NCI-H345 treated with DMSO at 0.1 percent for 48 hours (cell line): Measurements from ENCODE around the gene SYNE3.

Experiments used
- DNase-seq: peaks from one replicate; lab custom pipeline; 2025; ENCODE audit not compliant: unreplicated experiment; lab: John Stamatoyannopoulos, UW

Gene SYNE3

DNA sequence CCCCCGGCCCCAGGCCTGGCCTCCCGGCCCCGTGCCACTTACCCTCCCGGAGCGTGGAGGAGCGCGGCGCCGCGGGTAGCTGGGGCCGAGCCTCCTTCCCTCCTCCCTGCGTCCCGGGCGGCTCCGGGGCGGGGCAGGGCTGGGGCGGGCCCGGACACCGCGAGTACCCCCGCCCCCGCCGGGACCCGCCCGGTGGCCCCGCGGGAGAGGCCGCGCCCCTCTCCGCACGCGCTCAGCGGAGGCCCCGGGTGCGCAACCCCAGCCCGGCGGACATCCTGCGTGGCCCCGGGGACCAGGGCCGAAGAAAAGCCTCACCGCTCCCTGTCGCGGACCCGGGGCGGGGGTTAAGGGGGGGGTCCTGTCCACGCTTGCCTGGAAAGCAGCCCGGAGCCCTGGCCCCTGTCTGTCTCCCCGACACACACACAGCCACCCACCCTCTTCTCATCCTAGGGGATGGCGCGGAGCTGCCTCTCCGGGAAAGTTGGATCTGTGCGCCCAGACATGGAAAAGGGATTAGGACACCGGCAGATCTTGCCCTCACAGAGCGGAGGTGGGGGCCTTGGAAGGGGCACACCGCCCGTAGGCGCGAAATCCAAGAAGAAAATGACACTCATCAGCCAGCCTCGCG, at the start of gene SYNE3:
Gene SYNE3 (minus strand): TSS at position 97 of the 628 bp plus-strand sequence. CDS start 40,829 bp downstream, outside the sequence.
- DNase-seq: no peak

GRCh38 chr14:95564060-95564459, 47.6 kb upstream of the SYNE3 start:
- DNase-seq: no peak

DNA sequence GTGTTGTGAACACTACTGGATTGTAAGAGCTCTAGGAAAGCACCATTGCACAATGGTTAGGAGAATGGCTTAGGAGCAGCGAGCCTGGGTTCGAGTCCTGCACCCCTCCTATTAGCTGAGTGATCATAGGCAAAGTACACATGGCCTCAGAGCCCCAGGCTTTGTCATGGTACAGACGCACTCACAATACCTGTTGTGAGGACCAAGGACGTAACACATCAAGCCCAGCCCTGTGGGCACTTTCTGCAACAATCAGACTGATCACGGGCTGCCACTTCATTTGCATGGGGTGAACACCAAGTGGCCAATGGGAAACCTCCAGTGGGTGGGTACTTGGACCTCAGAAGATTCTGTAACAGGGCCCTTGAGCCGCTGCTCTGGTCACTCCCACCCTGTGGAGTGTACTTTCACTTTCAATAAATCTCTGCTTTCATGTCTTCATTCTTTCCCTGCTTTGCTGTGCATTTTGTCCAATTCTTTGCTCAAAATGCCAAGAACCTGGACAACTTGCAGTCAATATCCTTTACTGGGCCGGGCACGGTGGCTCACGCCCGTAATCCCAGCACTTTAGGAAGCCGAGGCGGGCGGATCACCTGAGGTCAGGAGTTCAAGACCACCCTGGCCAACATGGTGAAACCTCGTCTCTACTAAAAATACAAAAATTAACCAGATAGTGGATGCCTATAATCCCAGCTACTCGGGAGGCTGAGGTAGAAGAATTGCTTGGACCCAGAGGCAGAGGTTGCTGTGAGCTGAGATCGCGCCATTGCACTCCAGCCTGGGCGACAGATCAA, 46.6 kb upstream of the SYNE3 start:
- DNase-seq: no peak

- peak; percentile 88 for DNase-seq
These were observed 44.6 kb upstream of the SYNE3 start for GRCh38 chr14:95561001-95561412.

DNA sequence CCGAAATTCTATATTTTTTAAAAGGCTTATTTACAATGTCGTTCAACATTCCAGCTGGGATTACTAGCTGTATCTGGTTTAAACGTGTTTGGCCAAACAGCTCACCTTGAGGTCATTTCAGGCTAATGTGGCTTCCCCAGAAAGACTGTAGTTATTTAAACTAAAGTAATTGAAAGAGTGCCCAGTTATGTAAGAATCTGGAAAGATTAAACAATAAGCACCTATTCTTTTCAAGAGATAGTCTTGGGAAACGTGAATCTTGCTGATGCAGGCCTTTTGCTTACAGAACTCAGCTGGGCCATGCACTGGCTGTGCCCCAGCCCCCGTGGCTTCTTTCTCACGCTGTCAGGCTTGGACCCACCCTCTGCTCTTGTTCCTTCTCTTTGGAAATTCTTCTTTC, 42.8 kb upstream of the SYNE3 start:
- DNase-seq: no peak

GRCh38 chr14:95557832-95558231, 41.4 kb upstream of the SYNE3 start:
- DNase-seq: no peak

DNA sequence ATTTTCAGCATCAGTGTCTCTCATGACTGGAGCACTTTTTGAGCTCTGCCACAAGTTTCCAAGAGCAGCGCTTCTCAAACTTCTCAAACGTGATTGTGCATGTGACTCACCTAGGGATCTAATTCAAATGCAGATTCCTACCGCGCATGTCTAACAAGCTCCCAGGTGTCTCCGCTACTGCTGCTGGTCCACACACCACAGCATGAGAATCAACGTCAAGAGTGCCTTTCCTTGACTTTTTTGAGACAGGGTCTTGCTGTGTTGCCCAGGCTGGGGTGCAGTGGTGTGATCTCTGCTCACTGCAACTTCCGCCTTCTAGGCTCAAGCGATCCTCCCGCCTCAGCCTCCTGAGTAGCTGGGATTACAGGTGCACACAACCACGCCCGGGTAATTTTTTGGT, 40.8 kb upstream of the SYNE3 start:
- DNase-seq: no peak

GRCh38 chr14:95555053-95555452, 38.6 kb upstream of the SYNE3 start:
- DNase-seq: no peak

DNA sequence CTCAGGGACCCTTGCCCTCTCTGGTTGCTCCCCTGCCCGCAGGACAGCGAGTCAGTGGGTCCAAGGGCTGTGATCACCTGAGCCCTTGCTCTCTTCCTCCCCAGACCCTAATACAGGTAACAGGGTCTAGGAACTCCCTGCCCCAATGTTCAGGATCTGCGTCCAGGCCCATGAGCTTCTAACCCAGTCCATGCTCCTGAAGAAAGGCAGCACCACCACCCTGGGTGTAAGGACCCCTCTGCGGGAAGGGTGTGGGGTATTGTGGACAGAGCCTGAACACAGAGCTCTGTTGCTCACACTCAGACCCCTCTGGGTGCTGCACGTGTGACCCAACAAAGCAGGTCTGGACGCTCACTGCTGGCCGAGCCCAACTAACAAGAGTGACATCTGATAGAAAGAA, 36.7 kb upstream of the SYNE3 start:
- DNase-seq: no peak

GRCh38 chr14:95551435-95551834, 35.0 kb upstream of the SYNE3 start:
- DNase-seq: no peak

DNA sequence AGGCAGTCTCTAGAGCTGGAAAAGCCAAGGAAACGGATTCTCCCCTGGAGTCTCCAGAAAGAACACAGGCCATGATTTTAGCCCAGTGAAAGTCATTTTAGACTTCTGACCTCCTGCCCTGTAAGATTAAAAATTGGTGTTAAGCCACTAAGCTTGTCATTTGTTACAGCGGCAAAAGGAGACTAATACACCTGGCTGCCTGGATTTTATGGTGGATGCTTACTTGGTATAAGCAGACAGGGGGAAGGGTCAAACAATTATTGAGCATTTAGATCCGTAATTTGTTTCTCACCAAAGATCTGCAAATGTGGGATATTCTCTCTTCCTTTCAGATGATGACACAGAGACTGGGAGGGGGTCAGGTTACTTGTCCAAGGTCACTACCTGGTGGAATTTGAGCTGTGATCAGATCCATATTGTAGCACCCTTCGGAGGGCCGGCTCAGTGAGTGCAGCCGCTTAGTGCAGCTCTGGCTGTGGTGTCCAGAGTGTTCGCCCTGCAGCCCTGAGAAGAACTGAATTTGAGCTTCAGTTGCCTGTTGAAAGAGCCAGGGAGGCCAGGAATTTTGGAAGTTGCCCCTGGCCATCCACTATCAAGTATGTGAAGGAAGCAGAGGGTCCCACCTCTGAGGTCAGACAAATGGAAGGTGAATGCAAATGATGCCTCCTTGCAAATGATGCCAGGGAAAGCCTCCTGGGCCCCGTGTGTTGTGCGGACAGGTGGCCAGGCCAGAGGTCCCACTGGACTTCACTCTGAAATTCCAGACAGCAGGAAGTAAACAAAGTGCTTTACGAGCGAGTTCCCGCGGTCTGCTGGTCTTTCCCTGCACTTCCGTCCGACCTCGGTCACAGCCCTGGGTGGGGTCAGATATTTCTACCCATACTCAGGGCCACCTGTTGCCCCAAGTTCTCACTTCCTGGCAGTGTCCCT, 33.5 kb upstream of the SYNE3 start:
- no peak for DNase-seq

- no peak for DNase-seq
These were observed 32.0 kb upstream of the SYNE3 start for GRCh38 chr14:95548328-95548929.

- DNase-seq: no peak
These were observed 31.3 kb upstream of the SYNE3 start for GRCh38 chr14:95547626-95548327.

DNA sequence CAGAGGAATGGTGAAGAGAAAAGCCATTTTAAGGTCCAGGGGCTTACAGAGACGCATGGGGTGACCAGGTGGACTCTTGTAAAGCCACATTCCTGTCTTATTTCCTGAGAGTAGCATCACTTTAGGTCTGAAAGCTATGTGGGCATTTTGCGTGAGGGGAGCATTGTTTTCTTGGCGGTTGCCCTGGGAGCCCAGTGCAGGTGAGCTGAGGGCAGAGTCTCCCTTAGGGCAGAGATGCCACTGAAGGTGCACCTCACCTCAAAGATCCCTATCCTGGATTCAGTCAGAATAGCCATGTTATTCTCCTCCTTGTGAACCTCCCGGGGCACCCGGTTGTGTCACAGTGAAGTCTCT, 30.8 kb upstream of the SYNE3 start:
- no peak for DNase-seq

- no peak for DNase-seq
These were observed 29.2 kb upstream of the SYNE3 start for GRCh38 chr14:95545515-95546168.

- no peak for DNase-seq
These were observed 28.1 kb upstream of the SYNE3 start for GRCh38 chr14:95544588-95544987.

- no peak for DNase-seq
These were observed 26.6 kb upstream of the SYNE3 start for GRCh38 chr14:95543021-95543420.

DNA sequence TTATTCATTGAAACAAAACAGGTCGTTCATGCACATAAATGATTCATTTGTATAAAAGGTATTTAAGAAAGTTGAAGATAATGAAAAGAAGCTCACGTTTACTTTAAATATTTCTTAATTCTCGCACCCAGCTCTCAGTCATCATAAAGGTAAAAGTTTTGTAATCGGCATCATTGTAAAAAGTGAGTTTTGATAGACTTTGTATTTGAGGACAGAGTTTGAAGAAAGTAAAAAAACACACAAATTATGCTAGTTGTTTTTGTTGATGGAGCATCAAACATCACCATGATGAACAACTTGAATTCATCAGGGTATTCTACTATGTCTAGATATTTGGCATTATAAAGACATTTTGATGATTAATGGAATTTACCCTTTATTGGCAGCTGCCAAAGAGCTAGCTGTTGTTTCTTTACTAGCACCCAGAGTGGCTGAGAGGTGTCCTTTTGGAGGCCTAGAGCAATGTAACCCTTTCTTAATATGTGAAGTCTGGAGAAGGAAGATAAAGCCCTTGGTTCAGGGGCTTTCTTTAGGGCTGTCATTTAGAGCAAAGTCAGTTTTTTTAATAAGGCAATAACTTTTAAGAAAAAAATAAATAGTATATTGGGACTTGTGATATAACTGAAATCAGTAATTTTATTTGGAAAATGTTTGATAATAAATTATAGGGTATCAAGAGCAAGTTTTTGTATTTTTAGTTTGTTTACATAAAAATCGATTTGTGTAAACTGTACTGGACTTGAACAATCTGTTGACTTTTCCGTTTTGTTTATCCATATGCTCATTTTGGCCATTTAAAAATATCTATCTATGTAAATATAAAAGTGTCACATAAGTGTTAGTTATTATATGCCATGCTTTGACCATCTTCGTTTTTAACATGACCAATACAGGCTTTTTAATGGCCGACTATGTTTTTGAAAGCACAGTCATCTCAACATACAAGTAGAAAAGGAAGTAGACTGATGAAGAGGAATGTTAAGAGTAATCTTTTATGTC, 25.8 kb upstream of the SYNE3 start:
- no peak for DNase-seq

DNA sequence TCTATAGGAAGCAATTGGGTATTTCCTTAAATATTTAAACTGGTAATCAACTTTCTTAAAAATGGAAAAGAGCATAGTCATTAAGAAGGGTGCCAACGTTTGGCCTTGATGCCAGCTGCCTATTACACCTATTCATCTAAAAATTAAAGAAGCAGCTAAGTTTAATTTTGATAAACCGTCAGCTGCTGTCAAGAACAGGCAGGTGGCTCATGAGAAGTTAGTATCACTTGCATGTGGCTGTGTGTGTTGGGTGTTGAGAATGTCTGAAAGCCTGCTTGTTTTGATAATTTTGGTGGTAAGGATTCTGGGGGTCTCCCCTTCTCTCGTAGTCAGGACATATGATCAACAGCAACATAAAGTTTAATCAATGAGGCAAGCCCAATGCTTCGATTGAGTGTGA, 24.9 kb upstream of the SYNE3 start:
- no peak for DNase-seq
